ENCODE results near the gene GPC1. TPM values are rescaled to one million over a fixed set of nuclear protein-coding genes. Genes with fewer than 3 reads are reported as not detected.

The GPC1 gene
- total and polyA plus RNA-seq, 4 donors = 23.2 to 62.5 (median 26.5) TPM

- TF ChIP-seq CTCF (IDR thresholded peaks at IDR 0.05; ENCODE audit: control extremely low read depth, extremely low read depth) = no peak
- H3K27me3 ChIP-seq (ENCODE audit: control insufficient read depth in 3 of 3, insufficient read depth in 3 of 3, low read length in 2 of 3) = no peaks in the 10 kb centered on the region
- no peak overlapping the region for H3K27ac ChIP-seq (ENCODE audit: low read depth in 1 of 2, low read length in 1 of 2)
- no peaks in the 10 kb centered on the region for H3K9me3 ChIP-seq (ENCODE audit: control insufficient read depth in 4 of 4, insufficient read depth in 3 of 4, low read length in 3 of 4)
- ATAC-seq (ENCODE audit: insufficient read depth, low FRiP score) = no peak
- DNase-seq = no peak
- H3K9ac ChIP-seq (ENCODE audit: insufficient read depth in 1 of 2, low read length in 2 of 2) = no peak overlapping the region
- peaks cover 0 to 1% (median 0%) of the 10 kb centered on the region in 5 donors for H3K4me1 ChIP-seq (ENCODE audit: control insufficient read depth in 5 of 5, insufficient read depth in 5 of 5, low read length in 5 of 5)
- peaks cover 0 to 10% (median 0%) of the 10 kb centered on the region in 4 donors for H3K36me3 ChIP-seq (ENCODE audit: control insufficient read depth in 4 of 4, insufficient read depth in 4 of 4, low read length in 4 of 4)
- no peak overlapping the region for H3K4me3 ChIP-seq
- WGBS, 2 donors = 92 to 97% methylated on average over 12 of the region's 12 CpGs
Measured at GRCh38 chr2:240510513-240511210, 75.2 kb downstream of the GPC1 start.

- Histone ChIP-seq H3K27me3 (ENCODE audit: control insufficient read depth in 3 of 3, insufficient read depth in 3 of 3, low read length in 2 of 3) (no peaks in the 10 kb centered on the region), H3K4me3 (no peak overlapping the region), H3K4me1 (ENCODE audit: control insufficient read depth in 5 of 5, insufficient read depth in 5 of 5, low read length in 5 of 5) (peaks cover 0 to 1% (median 0%) of the 10 kb centered on the region in 5 donors), H3K9me3 (ENCODE audit: control insufficient read depth in 4 of 4, insufficient read depth in 3 of 4, low read length in 3 of 4) (no peaks in the 10 kb centered on the region), H3K27ac (ENCODE audit: low read depth in 1 of 2, low read length in 1 of 2) (no peak overlapping the region), H3K9ac (ENCODE audit: insufficient read depth in 1 of 2, low read length in 2 of 2) (no peak overlapping the region), H3K36me3 (ENCODE audit: control insufficient read depth in 4 of 4, insufficient read depth in 4 of 4, low read length in 4 of 4) (peaks cover 0 to 10% (median 0%) of the 10 kb centered on the region in 4 donors)
- TF ChIP-seq CTCF (IDR thresholded peaks at IDR 0.05; ENCODE audit: control extremely low read depth, extremely low read depth) = no peak
- DNase-seq = no peak
- ATAC-seq (ENCODE audit: insufficient read depth, low FRiP score) = no peak
- 95 to 96% methylated on average over 29 to 31 of the region's 31 CpGs for WGBS, 2 donors
Measured at GRCh38 chr2:240511351-240512108, 76.1 kb downstream of the GPC1 start.

- ATAC-seq (ENCODE audit: insufficient read depth, low FRiP score) = no peak
- Histone ChIP-seq H3K9me3 (ENCODE audit: control insufficient read depth in 4 of 4, insufficient read depth in 3 of 4, low read length in 3 of 4) (no peaks in the 10 kb centered on the region), H3K27me3 (ENCODE audit: control insufficient read depth in 3 of 3, insufficient read depth in 3 of 3, low read length in 2 of 3) (no peaks in the 10 kb centered on the region), H3K9ac (ENCODE audit: insufficient read depth in 1 of 2, low read length in 2 of 2) (no peak overlapping the region), H3K36me3 (ENCODE audit: control insufficient read depth in 4 of 4, insufficient read depth in 4 of 4, low read length in 4 of 4) (peaks cover 0 to 10% (median 0%) of the 10 kb centered on the region in 4 donors), H3K4me3 (no peak overlapping the region), H3K27ac (ENCODE audit: low read depth in 1 of 2, low read length in 1 of 2) (no peak overlapping the region), H3K4me1 (ENCODE audit: control insufficient read depth in 5 of 5, insufficient read depth in 5 of 5, low read length in 5 of 5) (peaks cover 0 to 1% (median 0%) of the 10 kb centered on the region in 5 donors)
- no peak for TF ChIP-seq CTCF (IDR thresholded peaks at IDR 0.05; ENCODE audit: control extremely low read depth, extremely low read depth)
- no peak for DNase-seq
- 97 to 98% methylated on average over 11 of the region's 11 CpGs for WGBS, 2 donors
Measured at GRCh38 chr2:240512109-240512485, 76.6 kb downstream of the GPC1 start.

Measured in lung (tissue), 12 donors.